Stimulated activated memory B cell treated with anti-CD40 and anti-IgM and Interleukin-4, amounts not matched to agents 10 μg/mL and 1 μg/mL and 100 μg/mL, for 72 hours (primary cell): ENCODE data around the gene SFTPD.

Experiments
- ATAC-seq: fragments of 150-1000 bp; cut with Tn5 transposase; 2 replicates; pipeline ENCODE4 v1.10.0; 2021
- H3K27ac Mint-ChIP-seq: one replicate; pipeline ENCODE4 v1.8.0; 2022; ENCODE audit warnings: mild to moderate bottlenecking, mixed read lengths
- H3K27me3 Mint-ChIP-seq: one replicate; pipeline ENCODE4 v1.8.0; 2022; ENCODE audit warnings: mixed read lengths
- H3K36me3 Mint-ChIP-seq: one replicate; pipeline ENCODE4 v1.8.0; 2022; ENCODE audit warnings: mixed read lengths
- H3K4me1 Mint-ChIP-seq: one replicate; pipeline ENCODE4 v1.8.0; 2022; ENCODE audit warnings: mixed read lengths
- H3K4me3 Mint-ChIP-seq: one replicate; pipeline ENCODE4 v1.8.0; 2022; ENCODE audit warnings: mild to moderate bottlenecking, moderate library complexity, mixed read lengths
- H3K9me3 Mint-ChIP-seq: one replicate; pipeline ENCODE4 v1.8.0; 2022; ENCODE audit warnings: mixed read lengths

SFTPD gene

DNA sequence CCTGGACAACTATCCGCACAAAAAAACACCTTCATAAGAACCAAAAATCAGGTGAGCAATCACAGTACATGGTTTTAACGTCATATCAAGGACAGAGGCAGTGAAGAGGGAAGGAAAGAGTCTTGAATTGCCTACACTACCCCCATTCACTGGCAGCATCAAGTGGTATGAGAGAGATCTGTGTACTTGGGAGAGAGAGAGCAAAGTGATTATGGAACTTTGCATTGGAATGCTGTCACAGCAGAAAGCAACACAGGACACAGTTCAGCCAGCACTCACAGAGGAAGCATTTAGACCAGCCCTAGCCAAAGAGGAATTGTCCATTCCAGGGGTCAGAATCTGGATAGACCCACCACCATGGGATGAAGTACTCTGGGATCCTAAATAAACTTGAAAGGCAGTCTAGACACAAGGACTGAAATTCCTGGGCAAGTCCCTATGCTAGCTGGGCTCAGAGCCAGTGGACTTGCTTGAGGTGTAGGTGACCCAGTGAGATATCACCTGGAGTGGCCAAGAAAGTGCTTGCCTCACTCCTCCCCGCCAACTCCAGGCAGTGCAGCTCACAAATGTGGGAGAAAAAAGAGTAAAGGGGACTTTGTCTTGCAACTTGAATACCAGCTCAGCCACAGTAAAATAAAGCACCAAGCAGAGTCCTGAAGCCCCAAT, 30.5 kb upstream of the SFTPD start:
- H3K27ac Mint-ChIP-seq, result no peak overlapping the region
- H3K36me3 Mint-ChIP-seq, result no peaks in the 10 kb centered on the region
- H3K27me3 Mint-ChIP-seq, result peaks cover 90% of the 10 kb centered on the region
- ATAC-seq, result no peak
- H3K9me3 Mint-ChIP-seq, result peaks cover 8% of the 10 kb centered on the region
- H3K4me3 Mint-ChIP-seq, result no peak overlapping the region
- peaks cover 11% of the 10 kb centered on the region for H3K4me1 Mint-ChIP-seq

DNA sequence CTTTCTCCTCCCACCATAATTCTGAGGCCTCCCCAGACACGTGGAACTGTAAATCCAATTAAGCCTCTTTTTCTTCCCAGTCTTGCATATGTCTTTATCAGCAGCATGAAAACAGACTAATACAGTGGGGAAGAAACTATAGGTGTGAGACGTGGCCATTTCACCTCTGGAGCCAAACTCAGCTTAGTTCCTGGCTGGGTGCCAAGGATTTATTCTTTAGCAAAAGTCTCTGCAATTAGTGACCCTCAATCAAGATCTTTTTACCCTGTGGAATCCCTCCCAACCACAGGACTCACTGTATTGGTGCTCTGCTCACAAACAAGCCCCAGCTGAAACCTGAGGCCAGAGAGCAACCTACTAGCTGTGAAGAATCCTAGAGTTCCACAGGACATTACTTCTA, 28.1 kb upstream of the SFTPD start:
- H3K9me3 Mint-ChIP-seq, result peaks cover 8% of the 10 kb centered on the region
- no peak overlapping the region for H3K4me3 Mint-ChIP-seq
- no peak for ATAC-seq
- H3K36me3 Mint-ChIP-seq, result no peaks in the 10 kb centered on the region
- no peak overlapping the region for H3K27ac Mint-ChIP-seq
- H3K27me3 Mint-ChIP-seq, result peaks cover 81% of the 10 kb centered on the region
- H3K4me1 Mint-ChIP-seq, result no peaks in the 10 kb centered on the region

DNA sequence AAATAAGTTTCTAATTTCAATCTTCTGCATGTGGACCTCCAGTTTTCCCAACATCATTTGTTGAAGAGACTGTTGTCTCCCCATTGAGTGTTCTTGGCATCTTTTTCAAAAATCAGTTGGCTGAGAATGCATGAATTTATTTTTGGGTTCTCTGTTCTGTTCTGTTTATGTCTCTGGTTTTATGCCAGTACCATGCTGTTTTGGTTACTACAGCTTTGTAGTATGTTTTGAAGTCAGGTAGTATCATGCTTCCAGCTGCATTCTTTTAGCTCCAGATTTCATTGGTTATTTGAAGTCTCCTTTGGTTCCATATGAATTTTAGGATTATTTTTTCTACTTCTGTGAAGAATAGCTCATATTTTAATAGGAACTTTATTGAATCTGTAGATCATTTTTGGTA, 21.2 kb upstream of the SFTPD start:
- H3K36me3 Mint-ChIP-seq, result peaks cover 5% of the 10 kb centered on the region

DNA sequence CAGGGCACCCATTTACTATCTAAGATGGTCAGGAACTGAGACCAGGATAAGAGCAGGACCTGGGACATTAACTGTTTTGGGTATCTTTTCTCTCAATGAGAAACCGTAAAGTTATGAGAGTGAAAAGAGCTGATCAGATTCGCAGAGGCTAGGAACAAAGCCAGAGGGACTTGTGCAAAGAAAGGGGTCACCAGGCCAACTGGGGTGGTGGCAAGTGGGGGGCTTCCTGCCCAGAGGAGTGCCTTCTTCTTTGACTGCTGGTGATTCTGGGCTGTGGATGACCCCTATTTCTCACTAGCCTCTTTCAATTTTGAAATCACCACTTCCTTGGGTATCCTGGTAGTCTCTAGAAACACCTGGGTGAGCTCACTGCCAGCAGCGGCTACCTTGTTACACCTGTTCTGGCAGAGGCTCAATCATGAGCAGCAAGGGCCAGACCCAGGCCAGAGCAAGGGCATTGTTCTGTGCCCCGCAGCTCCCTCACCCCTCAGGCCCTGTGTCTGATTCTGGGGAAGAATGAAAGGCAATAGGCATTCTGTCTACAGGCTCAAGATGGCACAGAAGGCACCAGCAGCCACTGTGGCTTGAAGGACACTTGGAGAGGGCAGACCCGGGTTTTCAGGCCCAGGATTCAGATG, 999 bp downstream of the SFTPD start:
- Mint-ChIP-seq H3K4me1 (no peaks in the 10 kb centered on the region), H3K27ac (no peak overlapping the region), H3K27me3 (no peaks in the 10 kb centered on the region)

More for the DNA sequence above, 21.2 kb upstream of the SFTPD start:
- Mint-ChIP-seq H3K9me3 (peaks cover 5% of the 10 kb centered on the region), H3K4me1 (no peaks in the 10 kb centered on the region), H3K27ac (no peak overlapping the region), H3K4me3 (no peak overlapping the region), H3K27me3 (peaks cover 22% of the 10 kb centered on the region)
- no peak for ATAC-seq

DNA sequence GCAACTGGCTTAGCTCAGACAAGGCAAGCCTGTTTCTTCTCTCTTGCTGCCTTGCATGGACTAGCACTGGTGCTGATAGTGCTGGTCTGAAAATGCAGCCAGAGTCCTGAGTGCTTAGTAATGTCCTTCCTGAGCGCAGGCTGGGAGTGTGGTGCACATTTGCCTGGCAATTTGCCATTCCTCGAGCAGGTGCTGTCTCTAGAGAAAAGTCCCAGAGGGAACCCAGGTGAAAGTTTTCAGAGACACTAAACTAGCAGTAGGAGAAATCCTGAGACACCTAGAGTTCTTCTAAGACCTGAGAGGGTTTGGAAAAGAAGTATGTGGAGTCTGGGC, 1.9 kb downstream of the SFTPD start:
- Mint-ChIP-seq H3K4me3 (no peak overlapping the region), H3K27ac (no peak overlapping the region), H3K4me1 (no peaks in the 10 kb centered on the region), H3K9me3 (peaks cover 6% of the 10 kb centered on the region), H3K36me3 (no peaks in the 10 kb centered on the region), H3K27me3 (no peaks in the 10 kb centered on the region)
- no peak for ATAC-seq

More for the DNA sequence above, 999 bp downstream of the SFTPD start:
- ATAC-seq, result no peak
- Mint-ChIP-seq H3K9me3 (peaks cover 6% of the 10 kb centered on the region), H3K36me3 (no peaks in the 10 kb centered on the region), H3K4me3 (no peak overlapping the region)

DNA sequence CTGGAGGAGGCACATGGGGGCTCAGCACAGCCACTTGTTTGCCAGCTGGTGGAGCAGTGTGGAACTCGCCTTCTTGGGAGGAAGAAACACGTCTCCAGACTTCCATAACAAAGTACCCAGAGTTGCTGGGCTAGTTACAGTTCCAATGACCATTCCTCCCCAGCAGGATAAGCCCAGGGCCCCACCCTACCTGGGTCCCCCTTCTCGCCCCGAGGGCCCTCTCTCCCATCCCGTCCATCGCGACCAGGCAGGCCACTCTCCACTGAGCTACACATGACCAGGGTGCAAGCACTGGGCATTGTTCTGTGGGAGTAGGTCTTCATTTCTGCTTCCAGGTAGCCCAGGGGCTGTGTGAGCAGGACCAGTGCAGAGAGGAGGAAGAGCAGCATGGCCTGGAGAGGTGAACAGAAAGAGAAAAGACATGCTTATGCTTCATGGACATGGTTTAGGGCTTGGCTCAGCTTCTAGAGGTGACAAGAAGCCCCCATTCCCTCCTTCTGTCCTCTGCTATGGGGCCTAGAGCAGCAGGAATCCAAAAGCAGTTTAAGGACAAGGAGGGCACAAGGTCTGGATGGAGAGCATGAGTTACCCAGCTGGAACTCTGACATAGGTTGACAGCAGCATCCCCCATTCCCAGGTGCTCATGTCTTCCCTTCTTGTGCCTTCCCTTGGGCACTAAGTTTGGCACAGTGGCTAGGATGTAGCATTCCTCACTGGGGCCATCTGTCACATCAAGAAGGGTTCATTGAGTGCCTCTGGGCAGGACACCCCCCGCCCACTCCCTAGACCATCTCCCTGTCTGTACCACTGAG, 2.4 kb downstream of the SFTPD start:
- H3K4me1 Mint-ChIP-seq, result peaks cover 3% of the 10 kb centered on the region
- no peak overlapping the region for H3K27ac Mint-ChIP-seq
- no peak overlapping the region for H3K4me3 Mint-ChIP-seq
- peaks cover 3% of the 10 kb centered on the region for H3K9me3 Mint-ChIP-seq
- no peaks in the 10 kb centered on the region for H3K27me3 Mint-ChIP-seq
- ATAC-seq, result no peak
- H3K36me3 Mint-ChIP-seq, result no peaks in the 10 kb centered on the region

DNA sequence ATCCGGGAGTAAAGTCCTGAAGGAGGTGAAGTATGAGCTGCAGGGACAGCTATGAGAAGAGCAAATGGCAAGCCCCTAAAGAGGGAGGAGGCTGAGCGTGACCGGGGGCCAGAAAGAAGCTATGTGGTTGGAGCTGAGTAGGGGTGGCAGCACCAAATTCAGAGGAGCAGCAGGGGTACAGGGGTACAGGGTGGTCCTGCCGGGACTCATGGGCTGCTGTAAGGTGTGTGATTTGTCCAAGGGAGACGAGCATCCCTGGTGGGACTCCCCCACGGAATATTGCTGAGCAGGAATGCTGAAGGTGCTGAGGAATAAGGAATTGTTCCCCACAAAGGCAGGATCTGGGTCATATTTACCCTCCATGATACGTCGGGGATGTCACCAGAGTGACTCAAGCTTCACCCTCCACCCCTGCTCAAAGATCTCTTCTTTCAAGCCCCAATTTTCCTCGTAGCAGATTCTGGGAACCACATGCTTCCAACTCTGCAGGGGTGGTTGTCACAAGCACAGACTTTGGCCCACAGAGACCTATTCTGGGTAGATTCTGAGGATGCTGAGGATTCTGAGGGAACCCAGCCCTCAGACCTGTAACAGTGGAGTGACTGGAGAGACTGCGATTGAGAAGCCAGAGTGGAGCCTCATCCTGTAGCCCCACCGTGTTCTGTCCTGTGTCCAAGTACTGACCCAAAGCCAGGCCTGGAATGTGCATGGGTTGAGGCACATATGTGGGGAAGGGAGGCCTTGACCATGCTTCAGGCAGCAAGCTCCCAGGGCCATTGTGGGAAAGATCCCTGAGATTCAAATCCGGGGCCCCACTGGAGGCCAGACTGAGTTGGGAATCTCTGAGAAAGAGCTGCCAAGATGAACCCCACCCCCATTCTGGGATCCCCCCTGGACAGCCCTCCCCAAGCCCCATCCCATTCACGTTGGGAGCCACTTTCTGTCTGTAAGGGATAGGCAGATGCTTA, 4.2 kb downstream of the SFTPD start:
- ATAC-seq, result no peak
- H3K36me3 Mint-ChIP-seq, result no peaks in the 10 kb centered on the region
- no peak overlapping the region for H3K4me3 Mint-ChIP-seq
- H3K4me1 Mint-ChIP-seq, result peaks cover 11% of the 10 kb centered on the region
- no peak overlapping the region for H3K27ac Mint-ChIP-seq
- no peaks in the 10 kb centered on the region for H3K9me3 Mint-ChIP-seq
- no peaks in the 10 kb centered on the region for H3K27me3 Mint-ChIP-seq

DNA sequence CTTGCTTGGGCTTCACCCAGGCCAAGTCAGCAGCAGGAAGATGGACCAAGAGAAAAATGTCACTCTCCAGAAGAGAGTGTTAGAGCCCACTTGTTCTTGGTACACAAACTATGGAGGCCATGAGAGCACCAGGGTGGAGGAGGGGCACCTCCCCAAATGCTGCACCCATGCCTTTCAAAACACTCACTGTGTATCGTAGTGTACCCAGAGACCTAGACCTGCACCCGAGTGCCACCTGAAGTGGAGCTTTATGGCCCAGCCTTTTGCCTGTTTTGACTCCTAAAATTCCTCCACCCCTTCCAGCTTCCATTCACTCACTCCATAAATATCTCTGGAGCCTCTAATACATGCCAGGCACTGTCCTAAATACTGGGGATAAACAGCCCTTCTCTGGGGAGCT, 5.0 kb downstream of the SFTPD start:
- H3K27ac Mint-ChIP-seq, result no peak overlapping the region
- no peaks in the 10 kb centered on the region for H3K36me3 Mint-ChIP-seq
- no peaks in the 10 kb centered on the region for H3K9me3 Mint-ChIP-seq
- no peak overlapping the region for H3K4me3 Mint-ChIP-seq
- no peak for ATAC-seq
- no peaks in the 10 kb centered on the region for H3K27me3 Mint-ChIP-seq
- peaks cover 20% of the 10 kb centered on the region for H3K4me1 Mint-ChIP-seq

DNA sequence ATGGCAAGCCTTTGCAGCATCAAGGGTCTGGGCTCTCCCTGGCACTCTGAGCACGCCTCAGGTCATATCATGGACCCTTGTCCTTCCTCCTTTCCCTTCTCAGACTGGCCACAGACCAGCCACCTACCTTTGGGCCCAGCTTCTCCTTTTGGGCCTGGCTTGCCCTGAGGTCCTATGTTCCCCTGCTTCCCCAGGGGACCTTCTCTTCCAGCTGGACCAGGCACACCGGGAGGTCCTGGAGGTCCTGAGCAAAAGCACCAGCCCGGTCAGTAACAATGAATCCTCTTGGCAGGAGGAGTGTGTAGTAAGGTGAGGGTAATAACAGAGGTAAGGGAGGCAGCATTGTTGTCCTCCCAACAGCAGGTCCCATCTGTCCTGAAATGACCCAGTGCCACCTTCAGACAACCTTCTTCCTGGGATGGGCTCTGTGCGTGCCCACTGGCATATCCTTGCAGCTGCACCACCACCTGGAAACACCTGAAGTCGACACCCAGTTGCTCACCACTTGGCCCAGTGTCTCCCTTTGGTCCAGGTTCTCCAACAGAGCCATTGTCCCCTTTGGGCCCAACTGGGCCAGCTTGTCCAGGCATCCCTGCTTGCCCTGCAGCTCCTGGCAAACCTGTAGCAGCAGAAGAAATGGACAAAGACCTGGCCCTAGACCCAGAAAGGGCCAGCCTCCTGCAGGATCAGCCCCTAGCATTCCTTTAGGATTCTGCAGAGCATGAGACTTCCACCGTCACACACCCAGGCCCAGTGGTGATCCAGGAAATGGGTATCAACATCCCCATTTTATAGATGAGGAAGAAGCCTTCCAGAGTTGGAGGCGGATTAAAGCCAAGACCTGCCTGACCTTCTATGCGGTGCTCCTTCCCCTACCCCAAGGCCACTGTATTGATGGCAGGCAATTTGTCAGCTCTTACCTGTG, 6.4 kb downstream of the SFTPD start:
- Mint-ChIP-seq H3K4me1 (peaks cover 33% of the 10 kb centered on the region), H3K4me3 (no peak overlapping the region), H3K9me3 (no peaks in the 10 kb centered on the region), H3K27ac (no peak overlapping the region), H3K36me3 (no peaks in the 10 kb centered on the region), H3K27me3 (no peaks in the 10 kb centered on the region)
- ATAC-seq, result no peak

DNA sequence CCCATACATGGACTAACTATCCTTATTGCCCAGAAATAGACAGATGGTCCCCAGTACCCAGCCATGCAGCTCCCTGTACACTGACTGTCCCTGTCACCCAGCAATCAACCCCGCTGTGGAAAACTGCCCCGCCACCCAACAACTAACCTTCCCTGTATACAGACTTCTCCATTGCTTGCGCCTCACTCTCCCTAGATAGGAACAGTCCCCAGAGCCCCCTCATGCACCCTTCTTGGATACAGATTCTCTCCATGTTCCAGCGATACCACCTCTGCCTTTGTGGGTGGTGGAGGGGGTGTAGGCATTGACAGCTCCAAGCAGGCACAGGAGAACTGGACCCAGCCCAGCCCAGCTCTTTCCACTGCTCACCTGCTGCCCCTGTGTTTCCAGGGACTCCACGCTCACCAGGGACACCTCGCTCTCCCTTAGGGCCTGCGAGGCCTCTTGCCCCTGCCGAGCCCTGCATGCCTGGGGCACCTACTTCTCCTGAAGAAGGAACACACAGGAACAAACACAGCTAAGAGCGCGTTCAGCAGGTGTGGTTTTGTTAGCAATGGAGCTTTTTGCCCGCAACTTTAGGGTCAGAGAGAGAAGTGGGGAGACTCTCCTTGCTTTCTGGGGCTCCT, 7.2 kb downstream of the SFTPD start:
- H3K27ac Mint-ChIP-seq, result peak overlapping the region; percentile 48
- H3K36me3 Mint-ChIP-seq, result no peaks in the 10 kb centered on the region
- no peak overlapping the region for H3K4me3 Mint-ChIP-seq
- H3K9me3 Mint-ChIP-seq, result no peaks in the 10 kb centered on the region
- H3K4me1 Mint-ChIP-seq, result peaks cover 41% of the 10 kb centered on the region
- ATAC-seq, result no peak
- no peaks in the 10 kb centered on the region for H3K27me3 Mint-ChIP-seq

DNA sequence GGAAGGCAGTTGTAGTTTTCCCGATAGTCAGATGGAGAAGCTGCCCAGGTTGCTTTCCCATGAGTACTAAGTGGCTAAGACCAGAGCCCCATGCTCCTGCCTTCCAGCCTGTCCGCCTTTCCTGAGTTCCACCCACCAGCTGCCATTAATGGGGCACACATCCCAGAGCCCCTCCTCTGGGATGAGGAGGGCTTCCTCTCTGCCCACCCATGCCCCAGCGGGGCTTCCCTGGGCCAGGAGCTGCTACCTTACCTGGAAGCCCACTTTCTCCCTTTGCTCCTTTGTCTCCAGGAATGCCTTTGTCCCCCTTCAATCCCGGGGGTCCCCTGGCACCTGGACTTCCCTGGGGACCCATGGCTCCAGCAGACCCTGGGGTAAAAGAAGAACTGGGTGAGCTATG, 7.8 kb downstream of the SFTPD start:
- Mint-ChIP-seq H3K27ac (peak overlapping the region; percentile 48), H3K4me1 (peaks cover 46% of the 10 kb centered on the region), H3K9me3 (no peaks in the 10 kb centered on the region), H3K4me3 (no peak overlapping the region), H3K27me3 (no peaks in the 10 kb centered on the region), H3K36me3 (no peaks in the 10 kb centered on the region)
- no peak for ATAC-seq

DNA sequence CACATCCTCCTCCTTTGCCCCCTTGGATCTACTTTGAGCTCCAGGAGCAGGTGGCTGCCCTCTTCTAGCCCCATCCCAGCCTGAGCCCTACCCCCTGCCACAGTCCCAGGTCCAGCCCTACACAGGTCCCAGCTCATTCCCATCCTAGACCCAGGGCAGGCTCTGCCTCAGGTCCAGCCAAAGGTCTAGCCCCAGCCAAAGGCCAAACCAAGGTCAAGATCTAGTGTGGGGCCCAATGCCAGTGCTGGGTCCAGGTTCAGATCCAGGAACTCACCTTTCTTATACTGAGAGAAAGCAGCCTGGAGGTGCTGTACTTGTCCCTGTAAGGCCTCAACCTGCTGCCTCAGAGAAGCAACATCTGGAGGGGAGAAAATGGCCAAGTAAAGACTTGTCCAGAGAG, 8.5 kb downstream of the SFTPD start:
- no peaks in the 10 kb centered on the region for H3K27me3 Mint-ChIP-seq
- H3K27ac Mint-ChIP-seq, result peak overlapping the region; percentile 53
- H3K36me3 Mint-ChIP-seq, result no peaks in the 10 kb centered on the region
- H3K9me3 Mint-ChIP-seq, result no peaks in the 10 kb centered on the region
- no peak overlapping the region for H3K4me3 Mint-ChIP-seq
- no peak for ATAC-seq
- H3K4me1 Mint-ChIP-seq, result peaks cover 46% of the 10 kb centered on the region

DNA sequence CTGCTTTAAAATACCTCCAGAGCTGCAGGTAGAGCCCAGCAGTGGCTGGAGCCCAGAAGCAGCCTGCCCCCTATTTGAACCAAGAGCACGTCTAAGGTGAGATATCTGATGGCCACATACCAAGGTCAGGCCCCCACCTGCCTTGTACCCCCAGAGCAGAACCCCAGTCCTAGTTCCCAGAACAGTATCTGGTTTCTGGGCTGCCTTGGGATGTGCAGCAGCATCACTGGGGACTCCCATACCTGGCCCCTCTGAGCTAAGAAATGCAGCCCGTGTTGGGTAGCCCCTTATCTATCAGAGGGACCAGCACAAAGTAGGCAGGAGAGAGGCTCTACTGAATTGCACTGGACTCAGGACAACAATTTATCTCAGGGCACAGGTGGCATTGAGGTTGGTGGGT, 8.9 kb downstream of the SFTPD start:
- Mint-ChIP-seq H3K27ac (peak overlapping the region; percentile 53), H3K36me3 (no peaks in the 10 kb centered on the region), H3K4me3 (no peak overlapping the region), H3K9me3 (no peaks in the 10 kb centered on the region), H3K4me1 (peaks cover 46% of the 10 kb centered on the region), H3K27me3 (no peaks in the 10 kb centered on the region)
- ATAC-seq, result no peak
